Heart left ventricle (tissue), 16 donors: ENCODE measurements around the gene EHD2. TPM values are rescaled to one million over a fixed set of nuclear protein-coding genes. Genes with fewer than 3 reads are reported as not detected.
"Not testable (repeated sequence)": the region's sequence is repeated elsewhere in the genome, so short reads cannot be mapped to it uniquely, and the experiment has no call there.

Experiments used
- ATAC-seq, 4 donors: fragments of 200-7000 bp; cut with Tn5 transposase; one replicate each; pipeline ENCODE4 v1.9.1; 2020 to 2022; ENCODE audit warnings: moderate library complexity in 4 of 4, mild to moderate bottlenecking in 3 of 4, moderate number of reproducible peaks in 1 of 4
- DNase-seq, 5 donors: peaks; one replicate each; pipeline ENCODE4 v3.0.0-alpha.2; 2020
- H3K27ac ChIP-seq, 12 donors: fragments of 200-600 bp; sonication (generic) in 4 of 12; one replicate each; pipeline versions ENCODE4 v1.5.0 to v1.8.0; 2016 to 2022; ENCODE audit warnings: mild to moderate bottlenecking in 2 of 12
- H3K27me3 ChIP-seq, 9 donors: fragments of 200-600 bp; sonication (generic) in 2 of 9; one replicate each; pipeline versions ENCODE4 v1.5.1 to v1.8.0; 2016 to 2022; ENCODE audit warnings: mild to moderate bottlenecking in 3 of 9
- H3K36me3 ChIP-seq, 9 donors: fragments of 200-600 bp; sonication (generic) in 2 of 9; one replicate each; pipeline versions ENCODE4 v1.5.0 to v1.8.0; 2018 to 2022; ENCODE audit warnings: mild to moderate bottlenecking in 2 of 9
- H3K4me1 ChIP-seq, 12 donors: fragments of 200-600 bp; sonication (generic) in 4 of 12; one replicate each; pipeline versions ENCODE4 v1.5.0 to v1.8.0; 2016 to 2022; ENCODE audit warnings: mild to moderate bottlenecking in 3 of 12
- H3K4me3 ChIP-seq, 12 donors: fragments of 200-600 bp; sonication (generic) in 4 of 12; one replicate each; pipeline versions ENCODE4 v1.5.0 to v1.8.0; 2017 to 2022; ENCODE audit warnings: mild to moderate bottlenecking in 9 of 12, moderate library complexity in 4 of 12
- H3K9me3 ChIP-seq, 12 donors: fragments of 200-600 bp; sonication (generic) in 4 of 12; one replicate each; pipeline versions ENCODE4 v1.5.0 to v1.8.0; 2016 to 2022; ENCODE audit warnings: mild to moderate bottlenecking in 1 of 12
- CTCF ChIP-seq, 12 donors: fragments of 200-600 bp; sonication (generic) in 4 of 12; IDR thresholded peaks; one replicate each; pipeline versions ENCODE4 v1.5.0 to v1.8.0; 2018 to 2022; ENCODE audit warnings: antibody characterized with exemption in 12 of 12, mild to moderate bottlenecking in 5 of 12
- POLR2A ChIP-seq, 2 donors: fragments of 450-650 bp; IDR thresholded peaks; one replicate each; pipeline ENCODE4 v1.6.1; 2017; ENCODE audit warnings: antibody characterized with exemption in 2 of 2, mild to moderate bottlenecking in 2 of 2, moderate library complexity in 2 of 2
- WGBS, 4 donors: extraction: QIAGEN DNeasy Blood & Tissue Kit in 2 of 4; methylation state at CpG; one replicate each; pipeline versions ENCODE4 v1.1.5 to v1.1.7; 2013 to 2018; 5-methylcytosine and 5-hydroxymethylcytosine counted together
- intact Hi-C, 10 donors: fragments of 100-400 bp; cut with DNase I; formaldehyde crosslinking; loops; one replicate each; pipeline versions ENCODE4 v1.11.1 to v1.14.2; 2022
- polyA plus RNA-seq, 2 donors: library from polyadenylated mRNA; stranded (reverse); fragments of 200-250 nt; gene quantifications; one replicate each; pipeline ENCODE4 v1.2.3, GENCODE V29; 2013
- total RNA-seq, 9 donors: library from RNA; depleted of rRNA in 2 of 9; stranded (reverse); fragments of >200 nt in 2 of 9; fragmentation: NEBNext Ultra II Directional in 3 of 9; extraction: Animal tissue kit (Norgen Biotek cat#: 25700) in 3 of 9; gene quantifications; one replicate each; pipeline versions ENCODE4 v1.1.0 to v1.2.4, GENCODE V29; 2016 to 2023
- donor health status: ischemic (EF 13 %, LVEDD 7.1; RV severe dilation, severe dysfunction).
- donor health status: healthy with polysubstance abuse.
- donor health status: DM: no; HTN: yes; CAD: no.
- donor health status: DM: no; HTN: no; CAD: no.
- donor health status: ischemic (EF 25% LVEDD 6.9; RV normal size, moderate dysfunction).
- donor health status: ischemic (EF 25% LVEDD 5.7; RV mildly dilated, moderate dysfunction).
- donor health status: healthy.
- donor health status: DM: yes; HTN: yes; CAD: no.
- donor health status: ischemic (EF 35%, LVEDD 5.7; RV mildly dilated, moderate dysfunction).
- donor health status: nonischemic (EF 11% LVEDD 7.7; RV severe dilation, severe dysfunction).
- donor health status: DM: yes; HTN: yes; CAD: no.
- donor health status: PGD.
- donor health status: ischemic (EF 29% LVEDD 5.4; RV normal size, mild dysfunction).
- donor health status: nonischemic (EF 23%, LVEDD 6.1; RV moderate dilation, normal function).

EHD2 gene
- total and polyA plus RNA-seq, 11 donors, result 30.6 to 133 (median 45.1) TPM

- Histone ChIP-seq H3K36me3 (no peaks in the 10 kb centered on the region), H3K4me1 (peaks cover 0 to 19% (median 3%) of the 10 kb centered on the region in 12 donors), H3K27ac (no peak overlapping the region), H3K27me3 (no peaks in the 10 kb centered on the region), H3K9me3 (no peaks in the 10 kb centered on the region), H3K4me3 (no peak overlapping the region)
- 79 to 91% (median 86%) methylated on average over 7 of the region's 7 CpGs for WGBS, 4 donors
- intact Hi-C loops, result loop anchor here in 8 of 10 donors (1.0 to 10.0 kb wide), 4 partner anchors 22 to 98 kb away; no protein-coding TSS in a partner anchor
- TF ChIP-seq POLR2A (IDR thresholded peaks at IDR 0.05), result no peak
- no peak for TF ChIP-seq CTCF (IDR thresholded peaks at IDR 0.05)
- ATAC-seq (no peak), DNase-seq (no peak)
These were observed 53.4 kb downstream of the EHD2 start for GRCh38 chr19:47766670-47767069.

GRCh38 chr19:47767349-47767748 is 54.1 kb downstream of the EHD2 start:
- 44 to 90% (median 84%) methylated on average over 2 of the region's 2 CpGs for WGBS, 4 donors

GRCh38 chr19:47768604-47769003 is 55.4 kb downstream of the EHD2 start:
- ATAC-seq, result no peak
- H3K4me3 ChIP-seq, result no peak overlapping the region
- TF ChIP-seq POLR2A (IDR thresholded peaks at IDR 0.05), result no peak
- TF ChIP-seq CTCF (IDR thresholded peaks at IDR 0.05), result no peak
- no peaks in the 10 kb centered on the region for H3K27me3 ChIP-seq
- 78 to 93% (median 90%) methylated on average over 2 of the region's 2 CpGs for WGBS, 4 donors
- intact Hi-C loops, result loop anchor here in 2 of 10 donors (10.0 kb wide), 1 partner anchor 96 kb away; no protein-coding TSS in a partner anchor
- H3K9me3 ChIP-seq, result no peaks in the 10 kb centered on the region
- no peak overlapping the region for H3K27ac ChIP-seq
- H3K36me3 ChIP-seq, result no peaks in the 10 kb centered on the region
- H3K4me1 ChIP-seq, result peaks cover 0 to 9% (median 0%) of the 10 kb centered on the region in 12 donors
- no peak for DNase-seq

More at GRCh38 chr19:47767349-47767748, 54.1 kb downstream of the EHD2 start:
- Histone ChIP-seq H3K9me3 (no peaks in the 10 kb centered on the region), H3K36me3 (no peaks in the 10 kb centered on the region), H3K4me1 (peaks cover 0 to 18% (median 3%) of the 10 kb centered on the region in 12 donors), H3K27me3 (no peaks in the 10 kb centered on the region), H3K4me3 (no peak overlapping the region), H3K27ac (no peak overlapping the region)
- TF ChIP-seq POLR2A (IDR thresholded peaks at IDR 0.05), result no peak
- no peak for TF ChIP-seq CTCF (IDR thresholded peaks at IDR 0.05)
- ATAC-seq (no peak), DNase-seq (no peak)
- intact Hi-C loops, result loop anchor here in 6 of 10 donors (2.0 to 10.0 kb wide), 2 partner anchors 21 to 97 kb away; no protein-coding TSS in a partner anchor

GRCh38 chr19:47769534-47769933 is 56.3 kb downstream of the EHD2 start:
- no peaks in the 10 kb centered on the region for H3K9me3 ChIP-seq
- ATAC-seq (no peak), DNase-seq (no peak)
- WGBS, 4 donors, result 92 to 96% (median 94%) methylated on average over 3 of the region's 3 CpGs
- intact Hi-C loops, result loop anchor here in 2 of 10 donors (10.0 kb wide), 1 partner anchor 95 kb away; no protein-coding TSS in a partner anchor
- no peaks in the 10 kb centered on the region for H3K36me3 ChIP-seq
- no peak overlapping the region for H3K27ac ChIP-seq
- H3K27me3 ChIP-seq, result no peaks in the 10 kb centered on the region
- peaks cover 0 to 9% (median 0%) of the 10 kb centered on the region in 12 donors for H3K4me1 ChIP-seq
- no peak overlapping the region for H3K4me3 ChIP-seq
- TF ChIP-seq CTCF (IDR thresholded peaks at IDR 0.05) (no peak), POLR2A (IDR thresholded peaks at IDR 0.05) (no peak)

GRCh38 chr19:47771291-47771690 is 58.1 kb downstream of the EHD2 start:
- 88 to 91% (median 89%) methylated on average over 6 of the region's 6 CpGs for WGBS, 4 donors
- H3K9me3 ChIP-seq, ATAC-seq, H3K27ac ChIP-seq, H3K4me3 ChIP-seq, H3K36me3 ChIP-seq, H3K4me1 ChIP-seq, DNase-seq, intact Hi-C loops, H3K27me3 ChIP-seq: not testable (repeated sequence)
